ENCODE measurements around the gene VAX1.
"Not testable (repeated sequence)": the region's sequence is repeated elsewhere in the genome, so short reads cannot be mapped to it uniquely, and the experiment has no call there.

The VAX1 gene

GRCh38 chr10:117134306-117135025 lies 3.6 kb downstream of the VAX1 start:
- peak; percentile 44 for DNase-seq

DNA sequence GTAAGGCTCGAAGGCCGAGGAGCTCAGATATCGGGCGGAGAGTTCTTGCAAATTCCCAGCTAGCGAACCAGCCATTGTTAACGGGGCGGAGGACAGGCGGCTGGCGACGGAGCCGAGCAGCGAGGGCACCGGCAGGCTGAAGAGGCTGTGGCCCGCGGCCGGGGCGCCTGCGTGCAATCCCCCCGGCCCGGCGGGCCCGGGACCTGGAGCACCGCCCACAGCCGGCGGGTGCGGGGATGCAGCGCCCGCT lies 4.1 kb downstream of the VAX1 start:
- peak; percentile 23 for DNase-seq

- DNase-seq = no peak
These were observed 4.6 kb downstream of the VAX1 start for GRCh38 chr10:117133273-117134055.

GRCh38 chr10:117132751-117133231 lies 5.3 kb downstream of the VAX1 start:
- no peak for DNase-seq

- no peak for DNase-seq
These were observed 6.4 kb downstream of the VAX1 start for GRCh38 chr10:117131376-117132327.

GRCh38 chr10:117130862-117131375 lies 7.2 kb downstream of the VAX1 start:
- DNase-seq = no peak

DNA sequence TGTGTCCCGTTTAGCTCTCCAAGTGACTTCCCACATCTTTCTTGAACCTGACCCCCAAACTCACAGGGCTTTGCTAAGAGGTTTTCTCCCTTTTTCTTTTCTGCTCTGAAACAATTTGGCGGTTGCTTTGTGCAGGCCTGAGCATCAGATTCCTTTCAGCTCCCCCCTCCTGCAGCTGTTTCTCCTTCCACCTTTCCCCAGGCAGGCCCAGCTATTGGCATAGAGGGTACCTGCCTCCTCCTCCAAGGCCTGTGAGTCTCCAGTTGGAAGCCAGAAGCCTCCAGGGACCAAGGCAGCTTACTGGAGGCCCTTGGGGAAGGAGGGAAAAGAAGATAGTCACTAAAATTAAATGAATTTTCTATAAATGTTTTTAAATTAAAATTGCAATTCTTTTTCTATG lies 7.7 kb downstream of the VAX1 start:
- no peak for DNase-seq

GRCh38 chr10:117126645-117127044 lies 11.4 kb downstream of the VAX1 start:
- DNase-seq = not testable (repeated sequence)

DNA sequence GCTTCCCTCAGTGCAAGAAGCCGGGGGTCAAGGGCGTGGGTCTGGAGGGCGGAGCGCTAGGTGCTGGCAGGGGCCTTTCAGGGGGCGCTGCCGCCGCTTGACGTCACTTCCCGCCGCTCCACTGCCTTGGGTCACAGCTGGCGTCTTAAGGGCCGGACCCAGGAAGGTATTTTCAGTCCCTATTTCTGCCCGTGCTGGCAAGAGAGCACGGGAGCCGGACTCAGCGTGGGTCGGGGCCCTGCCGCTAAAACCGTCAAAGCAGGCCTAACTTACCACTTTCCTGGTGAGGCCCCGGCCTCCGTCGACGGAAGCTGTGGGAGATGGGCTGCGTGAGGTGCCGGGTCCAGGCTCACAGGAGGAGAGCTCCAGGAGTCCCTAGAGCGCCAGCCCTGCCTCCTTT lies 12.0 kb downstream of the VAX1 start:
- no peak for DNase-seq

- DNase-seq = peak; percentile 25
These were observed 25.9 kb downstream of the VAX1 start for GRCh38 chr10:117112220-117112619.

- peak; percentile 61 for DNase-seq
These were observed 30.8 kb downstream of the VAX1 start for GRCh38 chr10:117107238-117107637.

DNA sequence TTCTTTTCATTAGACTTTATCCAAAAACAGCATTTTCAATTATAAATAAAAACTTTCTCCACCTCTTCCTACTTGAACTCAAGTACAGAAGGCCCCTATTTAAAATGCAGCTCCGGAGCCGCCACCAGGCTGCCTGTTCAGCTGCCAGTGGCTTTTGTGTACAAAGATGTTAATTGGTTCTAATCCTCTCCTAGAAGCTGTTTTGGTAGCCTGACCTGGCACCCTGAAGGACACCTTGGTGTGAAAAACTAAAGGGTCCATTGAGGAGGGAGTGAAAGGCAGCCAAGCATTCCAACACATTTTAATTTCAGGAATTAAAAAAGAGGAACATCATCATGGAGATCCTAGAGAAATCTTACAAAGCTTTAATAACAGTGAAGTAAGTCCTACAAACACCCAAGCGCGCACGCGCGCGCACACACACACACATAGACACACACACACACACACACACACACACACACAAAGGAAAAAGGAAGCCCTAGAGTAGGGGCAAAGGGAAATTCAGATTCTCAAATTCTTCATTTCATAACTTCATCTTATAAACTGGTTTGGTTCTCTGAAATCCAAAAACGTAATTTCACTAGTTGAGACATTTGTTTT lies 41.4 kb downstream of the VAX1 start:
- DNase-seq = no peak

DNA sequence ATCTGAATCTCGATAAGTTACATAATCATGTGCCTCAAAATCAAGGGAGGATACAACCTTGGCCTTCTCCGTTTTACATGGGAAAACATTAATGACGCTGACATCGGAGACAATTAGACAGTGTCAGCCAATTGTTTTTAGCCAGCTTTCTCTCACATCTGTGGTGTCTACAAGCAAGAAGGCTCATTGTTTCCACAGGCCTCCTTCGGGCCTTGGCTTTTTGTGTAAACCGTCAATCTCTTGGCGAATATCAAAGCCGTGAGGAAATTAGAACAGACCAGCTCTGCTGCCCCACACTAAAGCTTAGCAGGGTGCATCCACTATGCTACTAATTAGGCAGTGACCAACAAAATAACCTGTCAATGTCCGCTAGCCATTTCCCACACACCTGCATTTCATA lies 43.2 kb downstream of the VAX1 start:
- DNase-seq = no peak

DNA sequence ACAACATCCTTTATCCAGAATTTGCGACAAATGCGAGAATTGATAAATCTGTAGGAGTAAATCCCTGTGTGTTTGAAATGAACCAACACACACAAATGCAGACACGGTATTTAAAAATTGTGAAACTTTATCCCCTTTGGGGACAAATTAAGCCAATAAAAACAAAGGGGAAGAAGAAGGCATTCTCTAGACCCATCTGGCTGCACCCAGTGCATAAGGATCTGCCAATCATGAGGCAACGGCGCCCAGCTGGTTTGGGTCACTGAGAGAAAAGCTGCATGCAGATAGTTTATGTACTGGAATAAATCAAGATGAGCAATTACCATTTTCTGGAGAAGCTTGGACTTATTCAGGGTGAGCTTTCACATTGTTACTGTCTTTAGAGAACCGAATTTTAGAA lies 45.7 kb downstream of the VAX1 start:
- no peak for DNase-seq

GRCh38 chr10:117090834-117091233 lies 47.2 kb downstream of the VAX1 start:
- no peak for DNase-seq

GRCh38 chr10:117087521-117087920 lies 50.5 kb downstream of the VAX1 start:
- DNase-seq = no peak

GRCh38 chr10:117086546-117086945 lies 51.5 kb downstream of the VAX1 start:
- no peak for DNase-seq

DNA sequence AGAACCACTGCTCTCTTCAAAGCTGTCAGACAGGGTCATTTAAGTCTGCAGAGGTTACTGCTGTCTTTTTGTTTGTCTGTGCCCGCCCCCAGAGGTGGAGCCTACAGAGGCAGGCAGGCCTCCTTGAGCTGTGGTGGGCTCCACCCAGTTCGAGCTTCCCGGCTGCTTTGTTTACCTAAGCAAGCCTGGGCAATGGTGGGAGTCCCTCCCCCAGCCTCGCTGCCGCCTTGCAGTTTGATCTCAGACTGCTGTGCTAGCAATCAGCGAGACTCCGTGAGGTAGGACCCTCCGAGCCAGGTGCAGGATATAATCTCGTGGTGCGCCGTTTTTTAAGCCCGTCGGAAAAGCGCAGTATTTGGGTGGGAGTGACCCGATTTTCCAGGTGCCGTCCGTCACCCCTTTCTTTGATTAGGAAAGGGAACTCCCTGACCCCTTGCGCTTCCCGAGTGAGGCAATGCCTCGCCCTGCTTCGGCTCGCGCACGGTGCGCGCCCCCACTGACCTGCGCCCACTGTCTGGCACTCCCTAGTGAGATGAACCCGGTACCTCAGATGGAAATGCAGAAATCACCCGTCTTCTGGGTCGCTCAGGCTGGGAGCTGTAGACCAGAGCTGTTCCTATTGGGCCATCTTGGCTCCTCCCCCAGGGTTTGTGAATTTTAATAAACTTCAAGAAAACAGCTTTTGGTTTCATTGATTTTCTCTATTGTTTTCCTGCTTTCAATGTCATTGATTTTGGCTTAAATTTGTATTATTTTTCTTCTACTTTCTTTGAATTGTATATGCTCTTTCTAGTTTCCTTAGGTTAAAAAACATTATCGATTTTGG lies 53.4 kb downstream of the VAX1 start:
- DNase-seq = not testable (repeated sequence)
